Esophagus muscularis mucosa (tissue), 4 donors: ENCODE data around the gene CARMIL1.

ENCODE experiments used
- CTCF ChIP-seq, 3 experiments: fragments of 200-600 bp in 2 of 3; fragments of 450-650 bp in 1 of 3; sonication (generic) in 2 of 3; IDR thresholded peaks; one replicate each; pipeline ENCODE4 v1.5.1; 2017 to 2019; ENCODE audit warnings: antibody characterized with exemption in 3 of 3, mild to moderate bottlenecking in 2 of 3, moderate library complexity in 1 of 3
- EP300 ChIP-seq: sonication (generic); formaldehyde crosslinking; IDR thresholded peaks from one replicate; pipeline ENCODE4 v1.6.1; 2017; ENCODE audit warnings: antibody characterized with exemption
- POLR2A ChIP-seq: fragments of 450-650 bp; IDR thresholded peaks from one replicate; pipeline ENCODE4 v1.6.1; 2017; ENCODE audit warnings: antibody characterized with exemption, moderate library complexity, mild to moderate bottlenecking, low read depth
- POLR2AphosphoS5 ChIP-seq, 2 donors: sonication (generic); formaldehyde crosslinking; IDR thresholded peaks; one replicate each; pipeline ENCODE4 v1.6.1; 2017; ENCODE audit warnings: antibody characterized with exemption in 2 of 2

- TF ChIP-seq CTCF (IDR thresholded peaks at IDR 0.05): no peak
- no peak for TF ChIP-seq EP300
- no peak for TF ChIP-seq POLR2A
- no peak for TF ChIP-seq POLR2AphosphoS5 (IDR thresholded peaks at IDR 0.05)
Measured at GRCh38 chr6:25423358-25423757, 144.2 kb downstream of the CARMIL1 start.
